ENCODE results near the gene C6orf58. TPM values are rescaled to one million over a fixed set of nuclear protein-coding genes. Genes with fewer than 3 reads are reported as not detected.

C6orf58 gene
- total RNA-seq, 1 experiment from 2014 or later = 0.20 TPM

DNA sequence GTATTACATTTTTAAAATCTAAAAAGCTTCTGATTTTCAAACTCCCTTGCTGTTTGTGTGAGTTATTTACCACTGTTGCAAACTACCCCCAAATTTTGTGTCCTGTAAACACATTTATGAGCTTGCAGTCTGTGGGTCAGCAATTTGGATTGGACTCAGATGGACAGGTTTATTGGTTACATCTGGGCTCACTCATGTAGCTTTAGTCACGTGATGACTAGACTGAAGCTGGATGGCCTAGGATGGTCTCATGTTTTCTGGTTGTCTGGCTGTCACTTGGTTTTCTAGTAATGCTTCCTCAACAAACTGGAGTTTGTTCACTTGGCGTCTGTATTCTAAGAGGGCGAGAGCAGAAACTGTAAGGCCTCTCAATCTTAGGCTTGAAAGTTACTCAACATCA lies 12.2 kb upstream of the C6orf58 start:
- DNase-seq (ENCODE audit: low read depth, low spot score) (no peak), ATAC-seq (no peak)
- intact Hi-C loops (cut with micrococcal nuclease) = no loop called here
- Histone ChIP-seq H3K9me3 (ENCODE audit: control insufficient read depth in 1 of 2, insufficient read depth in 1 of 2, low read depth in 1 of 2, low read length in 2 of 2) (no peaks in the 10 kb centered on the region), H4K20me1 (ENCODE audit: insufficient read depth) (no peaks in the 10 kb centered on the region), H3K4me2 (ENCODE audit: low read length) (no peak overlapping the region), H2AFZ (ENCODE audit: low read depth, low read length, poor library complexity, severe bottlenecking) (no peak overlapping the region), H3K27ac (ENCODE audit: low read depth, low read length) (no peak overlapping the region), H3K36me3 (ENCODE audit: control insufficient read depth in 1 of 2, insufficient read depth in 2 of 2, low read length in 2 of 2) (no peaks in the 10 kb centered on the region), H3K27me3 (ENCODE audit: insufficient read depth, low read length) (no peaks in the 10 kb centered on the region), H3K9me2 (ENCODE audit: insufficient read depth) (no peaks in the 10 kb centered on the region), H3K4me3 (replicated peaks in 1 of 2; ENCODE audit: low read depth in 1 of 2, low read length in 2 of 2) (no peak overlapping the region), H3K4me1 (ENCODE audit: control insufficient read depth in 1 of 2, insufficient read depth in 2 of 2, low read length in 2 of 2) (peaks cover 2 to 7% of the 10 kb centered on the region in 2 experiments; a peak in 2 of 4 replicates), H3K79me2 (ENCODE audit: insufficient read depth, low read length) (no peaks in the 10 kb centered on the region), H3K9ac (ENCODE audit: low read length) (no peak overlapping the region)
- no TSS peak for BruUV-seq (replicated peaks)
- ChIA-PET CTCF (interaction anchor here (1.1 kb wide), 1 partner anchor 10 kb away, joined by 3 read pairs; no protein-coding TSS in a partner anchor), RAD21 (ENCODE audit: low non-redundant PET in 1 of 2, low total read pairs in 2 of 2, uncharacterized antibody in 2 of 2, unreplicated experiment in 2 of 2) (no interaction called here), POLR2A (no interaction called here)
- TF ChIP-seq CBX3 (IDR thresholded peaks at IDR 0.05; ENCODE audit: low read depth) (no peak), POLR2A (IDR thresholded peaks at IDR 0.05; ENCODE audit: borderline replicate concordance, extremely low read depth, insufficient read depth, insufficient read length) (no peak)

DNA sequence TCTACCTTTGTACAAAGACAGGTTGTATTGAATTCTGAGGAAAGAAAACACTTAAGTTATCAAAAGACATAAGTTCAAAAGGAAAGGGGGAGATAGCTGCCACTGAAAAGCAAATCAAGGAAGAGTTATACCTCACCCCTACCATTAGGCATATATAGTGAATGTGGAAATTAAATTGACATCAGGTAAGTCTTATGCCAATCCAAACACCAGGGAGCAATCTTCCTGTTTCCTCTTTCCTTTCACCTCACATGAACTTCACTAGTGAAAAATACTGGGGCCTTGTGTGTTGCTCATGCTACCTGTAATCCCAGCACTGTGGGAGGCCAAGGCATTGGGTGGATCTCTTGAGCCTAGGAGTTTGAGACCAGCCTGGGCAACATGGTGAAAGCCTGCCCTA lies 10.9 kb upstream of the C6orf58 start:
- no peak overlapping the region for H3K4me3 ChIP-seq (replicated peaks in 1 of 2; ENCODE audit: low read depth in 1 of 2, low read length in 2 of 2)

More for the DNA sequence above, 10.9 kb upstream of the C6orf58 start:
- no peak overlapping the region for H3K4me2 ChIP-seq (ENCODE audit: low read length)
- H3K27ac ChIP-seq (ENCODE audit: low read depth, low read length) = no peak overlapping the region
- no TSS peak for BruUV-seq (replicated peaks)
- H3K4me1 ChIP-seq (ENCODE audit: control insufficient read depth in 1 of 2, insufficient read depth in 2 of 2, low read length in 2 of 2) = peaks cover 2 to 7% of the 10 kb centered on the region in 2 experiments; a peak in 2 of 4 replicates
- RAD21 ChIA-PET (ENCODE audit: low non-redundant PET in 1 of 2, low total read pairs in 2 of 2, uncharacterized antibody in 2 of 2, unreplicated experiment in 2 of 2) = no interaction called here
- H3K9me2 ChIP-seq (ENCODE audit: insufficient read depth) = no peaks in the 10 kb centered on the region
- ATAC-seq = no peak
- DNase-seq (ENCODE audit: low read depth, low spot score) = no peak
- no peak overlapping the region for H2AFZ ChIP-seq (ENCODE audit: low read depth, low read length, poor library complexity, severe bottlenecking)
- H3K36me3 ChIP-seq (ENCODE audit: control insufficient read depth in 1 of 2, insufficient read depth in 2 of 2, low read length in 2 of 2) = no peaks in the 10 kb centered on the region
- no peaks in the 10 kb centered on the region for H3K27me3 ChIP-seq (ENCODE audit: insufficient read depth, low read length)
- no peaks in the 10 kb centered on the region for H4K20me1 ChIP-seq (ENCODE audit: insufficient read depth)
- CTCF ChIA-PET = no interaction called here
- no peak overlapping the region for H3K9ac ChIP-seq (ENCODE audit: low read length)
- intact Hi-C loops (cut with micrococcal nuclease) = no loop called here
- no peaks in the 10 kb centered on the region for H3K9me3 ChIP-seq (ENCODE audit: control insufficient read depth in 1 of 2, insufficient read depth in 1 of 2, low read depth in 1 of 2, low read length in 2 of 2)
- H3K79me2 ChIP-seq (ENCODE audit: insufficient read depth, low read length) = no peaks in the 10 kb centered on the region
- POLR2A ChIA-PET = no interaction called here
- TF ChIP-seq, protein P1, sequence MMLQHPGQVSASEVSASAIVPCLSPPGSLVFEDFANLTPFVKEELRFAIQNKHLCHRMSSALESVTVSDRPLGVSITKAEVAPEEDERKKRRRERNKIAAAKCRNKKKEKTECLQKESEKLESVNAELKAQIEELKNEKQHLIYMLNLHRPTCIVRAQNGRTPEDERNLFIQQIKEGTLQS (IDR thresholded peaks at IDR 0.05) = no peak
- TF ChIP-seq EGR1 (IDR thresholded peaks at IDR 0.05; ENCODE audit: low read depth) = no peak
- TF ChIP-seq, protein P2, sequence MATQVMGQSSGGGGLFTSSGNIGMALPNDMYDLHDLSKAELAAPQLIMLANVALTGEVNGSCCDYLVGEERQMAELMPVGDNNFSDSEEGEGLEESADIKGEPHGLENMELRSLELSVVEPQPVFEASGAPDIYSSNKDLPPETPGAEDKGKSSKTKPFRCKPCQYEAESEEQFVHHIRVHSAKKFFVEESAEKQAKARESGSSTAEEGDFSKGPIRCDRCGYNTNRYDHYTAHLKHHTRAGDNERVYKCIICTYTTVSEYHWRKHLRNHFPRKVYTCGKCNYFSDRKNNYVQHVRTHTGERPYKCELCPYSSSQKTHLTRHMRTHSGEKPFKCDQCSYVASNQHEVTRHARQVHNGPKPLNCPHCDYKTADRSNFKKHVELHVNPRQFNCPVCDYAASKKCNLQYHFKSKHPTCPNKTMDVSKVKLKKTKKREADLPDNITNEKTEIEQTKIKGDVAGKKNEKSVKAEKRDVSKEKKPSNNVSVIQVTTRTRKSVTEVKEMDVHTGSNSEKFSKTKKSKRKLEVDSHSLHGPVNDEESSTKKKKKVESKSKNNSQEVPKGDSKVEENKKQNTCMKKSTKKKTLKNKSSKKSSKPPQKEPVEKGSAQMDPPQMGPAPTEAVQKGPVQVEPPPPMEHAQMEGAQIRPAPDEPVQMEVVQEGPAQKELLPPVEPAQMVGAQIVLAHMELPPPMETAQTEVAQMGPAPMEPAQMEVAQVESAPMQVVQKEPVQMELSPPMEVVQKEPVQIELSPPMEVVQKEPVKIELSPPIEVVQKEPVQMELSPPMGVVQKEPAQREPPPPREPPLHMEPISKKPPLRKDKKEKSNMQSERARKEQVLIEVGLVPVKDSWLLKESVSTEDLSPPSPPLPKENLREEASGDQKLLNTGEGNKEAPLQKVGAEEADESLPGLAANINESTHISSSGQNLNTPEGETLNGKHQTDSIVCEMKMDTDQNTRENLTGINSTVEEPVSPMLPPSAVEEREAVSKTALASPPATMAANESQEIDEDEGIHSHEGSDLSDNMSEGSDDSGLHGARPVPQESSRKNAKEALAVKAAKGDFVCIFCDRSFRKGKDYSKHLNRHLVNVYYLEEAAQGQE (IDR thresholded peaks at IDR 0.05; ENCODE audit: low read depth) = no peak
- TF ChIP-seq CEBPB (IDR thresholded peaks at IDR 0.05; ENCODE audit: low read depth) = no peak
- TF ChIP-seq SRF (IDR thresholded peaks at IDR 0.05; ENCODE audit: low read depth) = no peak
- TF ChIP-seq ELF1 (IDR thresholded peaks at IDR 0.05; ENCODE audit: borderline replicate concordance, low read depth) = no peak

Measured in HCT116 (cell line).